GM18499 (cell line): Measurements from ENCODE around the gene MPHOSPH9.

Experiments
- ATAC-seq: cut with Tn5 transposase; IDR thresholded peaks from one replicate; pipeline ENCODE4 v1.9.1; 2021; ENCODE audit warnings: moderate number of reproducible peaks; ENCODE audit not compliant: insufficient read depth, unreplicated experiment

The MPHOSPH9 gene

DNA sequence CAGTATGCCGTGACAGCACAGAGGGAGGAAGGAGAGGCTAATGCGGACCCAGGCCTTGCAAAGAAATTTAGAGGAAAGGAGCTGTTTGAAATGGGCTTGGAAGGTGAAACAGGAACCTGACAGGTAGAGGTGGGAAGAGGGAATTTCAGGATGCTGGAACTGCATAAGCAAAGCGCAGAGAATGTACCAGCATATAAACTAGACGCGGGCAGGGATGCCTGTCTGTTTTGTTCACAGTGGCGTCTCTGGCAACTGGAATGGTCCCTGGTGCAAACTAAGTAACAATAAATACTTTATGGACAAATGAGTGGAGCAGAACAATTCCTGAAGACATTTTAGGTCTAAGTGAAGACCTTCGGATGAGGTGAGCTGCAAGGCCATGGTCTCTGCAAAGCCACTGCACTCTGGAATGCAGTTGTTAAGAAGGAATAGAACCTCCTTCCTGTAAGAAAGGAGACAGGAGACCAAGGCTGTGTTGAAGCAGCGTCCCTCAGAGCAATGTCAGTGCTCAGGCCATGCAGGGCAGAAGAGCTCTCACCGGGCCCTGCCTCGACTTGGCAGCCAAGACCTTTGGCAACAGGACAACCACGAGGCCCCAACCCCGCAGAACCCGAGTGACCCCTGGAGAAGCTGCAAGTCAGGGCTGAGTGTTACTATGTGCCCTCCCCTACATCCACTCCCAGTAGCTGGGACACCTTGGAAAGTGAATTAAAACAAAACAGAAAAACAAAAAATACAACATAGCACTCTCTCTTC, 124.8 kb downstream of the MPHOSPH9 start:
- ATAC-seq: no peak

DNA sequence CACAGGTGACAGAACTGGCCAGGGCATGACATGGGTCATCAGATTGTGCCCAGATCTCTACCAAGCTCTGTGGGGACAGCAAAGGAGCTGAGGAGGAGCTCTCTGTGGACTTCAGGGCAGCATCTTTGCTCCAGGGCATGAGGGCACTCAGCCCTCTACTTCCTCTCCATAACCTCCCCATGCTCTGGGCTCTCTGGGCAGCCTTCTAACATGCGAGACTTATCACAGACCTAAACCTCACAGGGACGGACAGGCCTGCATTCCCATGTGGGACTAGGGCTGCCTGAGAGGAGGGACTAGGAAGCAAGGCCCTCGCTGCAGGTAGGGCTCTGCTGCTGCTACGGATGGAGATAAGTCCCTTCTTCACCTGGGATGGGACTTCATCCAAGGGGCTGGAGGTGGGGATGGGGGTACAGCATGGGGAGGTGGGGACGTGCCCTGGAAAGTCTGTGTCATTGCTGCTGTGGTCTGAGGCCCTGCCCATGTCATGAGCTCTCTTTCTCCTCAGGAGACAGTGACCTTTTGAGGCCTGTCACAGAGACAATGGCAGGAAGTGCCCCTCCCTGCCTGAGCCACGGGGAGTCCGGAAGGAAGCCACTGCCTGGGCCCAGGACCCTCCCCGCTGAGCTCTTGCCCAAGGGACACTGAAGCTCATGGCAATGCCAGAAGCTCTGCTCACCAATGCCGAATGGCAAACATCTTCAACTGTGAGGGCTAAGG, 126.1 kb downstream of the MPHOSPH9 start:
- ATAC-seq: no peak

DNA sequence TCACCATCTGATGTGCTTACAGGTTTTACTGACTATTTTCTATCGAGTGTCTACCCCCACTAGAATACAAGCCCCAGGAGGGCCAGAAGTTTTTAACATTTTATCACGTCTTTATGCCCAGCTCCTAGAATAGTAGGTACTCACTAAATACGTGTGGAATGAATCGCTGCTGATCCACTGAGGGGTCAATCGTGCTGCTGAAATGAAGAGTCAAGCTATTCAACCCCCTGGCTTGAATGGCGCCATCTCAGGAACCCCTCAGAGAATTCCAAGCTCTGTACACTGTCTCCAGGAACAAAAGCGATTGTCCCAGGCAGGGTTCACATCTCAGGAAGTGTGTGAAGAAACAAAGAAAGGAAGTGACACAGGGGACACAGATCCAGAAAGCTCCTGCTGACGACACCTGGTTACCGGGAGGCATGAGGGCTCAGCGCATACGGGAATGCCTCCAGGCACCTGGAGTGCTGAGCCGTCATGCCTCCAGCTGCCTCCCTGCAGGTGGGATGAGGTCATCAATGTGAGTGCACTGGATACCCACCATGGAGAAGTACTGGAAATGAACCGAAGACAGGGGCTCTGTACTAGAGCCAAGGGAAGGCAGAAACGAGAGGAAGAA, 127.6 kb downstream of the MPHOSPH9 start:
- ATAC-seq: no peak

DNA sequence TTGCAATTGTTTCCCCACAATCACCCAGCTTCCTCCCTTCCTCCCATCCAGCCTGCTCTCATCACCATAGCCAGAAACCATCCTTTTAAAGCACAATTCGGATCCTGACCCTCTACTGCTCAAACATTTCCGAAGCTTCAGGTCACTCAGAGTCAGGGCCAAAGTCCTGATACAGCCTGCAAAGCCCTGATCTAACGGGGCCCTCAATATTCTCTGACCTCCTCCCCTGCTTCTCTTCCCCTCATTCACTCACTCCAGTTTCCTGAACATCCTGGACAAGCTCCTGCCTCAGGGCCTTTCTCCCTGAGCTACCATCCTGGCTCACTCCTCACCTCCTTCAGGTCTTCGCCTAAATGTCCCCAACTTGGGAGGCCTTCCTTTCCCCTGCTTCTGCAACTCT, 128.1 kb downstream of the MPHOSPH9 start:
- ATAC-seq: no peak
